ENCODE results near the gene NDUFS8.

The NDUFS8 gene

DNA sequence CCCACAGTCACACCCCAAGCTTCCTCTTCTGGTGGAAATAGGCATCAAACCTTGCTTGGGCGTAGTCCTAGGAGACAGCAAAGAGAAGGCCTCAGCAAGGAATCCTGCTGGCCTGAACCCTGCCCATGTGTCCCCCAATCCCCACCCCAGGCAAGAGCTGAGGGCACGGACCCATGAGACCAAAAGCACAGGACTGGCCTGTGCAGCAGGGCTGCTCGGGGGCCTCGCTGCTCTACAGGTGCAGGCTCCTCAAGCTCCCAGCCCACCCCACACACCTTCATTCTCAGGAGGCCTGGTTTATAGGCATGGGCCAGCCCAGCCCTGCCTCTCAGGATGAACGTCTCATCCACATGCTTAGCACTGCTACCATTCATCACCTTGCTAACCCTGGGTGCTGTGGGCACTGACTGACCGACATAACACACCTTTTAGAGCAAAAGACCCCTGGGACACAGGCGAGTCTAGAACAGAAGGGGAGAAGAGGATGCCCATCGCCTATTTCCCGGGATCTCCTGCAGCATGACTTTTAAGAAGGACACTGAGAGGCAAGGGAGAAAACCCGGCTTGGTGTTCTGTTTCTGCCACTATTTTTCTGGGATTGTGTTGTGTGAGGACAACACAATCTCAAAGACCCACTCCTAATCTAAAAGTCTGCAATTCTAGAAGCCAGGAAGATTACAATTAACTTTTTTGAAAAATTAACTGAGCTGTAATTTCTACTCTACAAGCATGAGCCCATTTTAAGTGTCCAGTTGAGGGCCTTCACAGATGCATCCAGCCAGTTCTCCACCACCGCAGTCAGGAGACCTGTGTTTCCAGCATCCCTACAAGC is 23.7 kb downstream of the NDUFS8 start:
- TF ChIP-seq TCF12 (IDR thresholded peaks at IDR 0.05; ENCODE audit: low read depth) (no peak), MAX (IDR thresholded peaks at IDR 0.05) (no peak), NFIC (IDR thresholded peaks at IDR 0.05) (no peak), YY1 (IDR thresholded peaks at IDR 0.05; ENCODE audit: low read depth) (no peak), FOXM1 (IDR thresholded peaks at IDR 0.05; ENCODE audit: borderline replicate concordance, low read depth) (no peak), TEAD4 (IDR thresholded peaks at IDR 0.05) (no peak), EP300 (IDR thresholded peaks at IDR 0.05; ENCODE audit: borderline replicate concordance) (no peak), RAD21 (IDR thresholded peaks at IDR 0.05; ENCODE audit: low read depth) (no peak), CEBPB (IDR thresholded peaks at IDR 0.05) (no peak), ZBTB7A (IDR thresholded peaks at IDR 0.05; ENCODE audit: low read depth) (no peak)
- TF ChIP-seq, protein P1, sequence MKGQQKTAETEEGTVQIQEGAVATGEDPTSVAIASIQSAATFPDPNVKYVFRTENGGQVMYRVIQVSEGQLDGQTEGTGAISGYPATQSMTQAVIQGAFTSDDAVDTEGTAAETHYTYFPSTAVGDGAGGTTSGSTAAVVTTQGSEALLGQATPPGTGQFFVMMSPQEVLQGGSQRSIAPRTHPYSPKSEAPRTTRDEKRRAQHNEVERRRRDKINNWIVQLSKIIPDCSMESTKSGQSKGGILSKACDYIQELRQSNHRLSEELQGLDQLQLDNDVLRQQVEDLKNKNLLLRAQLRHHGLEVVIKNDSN (IDR thresholded peaks at IDR 0.05), result no peak

DNA sequence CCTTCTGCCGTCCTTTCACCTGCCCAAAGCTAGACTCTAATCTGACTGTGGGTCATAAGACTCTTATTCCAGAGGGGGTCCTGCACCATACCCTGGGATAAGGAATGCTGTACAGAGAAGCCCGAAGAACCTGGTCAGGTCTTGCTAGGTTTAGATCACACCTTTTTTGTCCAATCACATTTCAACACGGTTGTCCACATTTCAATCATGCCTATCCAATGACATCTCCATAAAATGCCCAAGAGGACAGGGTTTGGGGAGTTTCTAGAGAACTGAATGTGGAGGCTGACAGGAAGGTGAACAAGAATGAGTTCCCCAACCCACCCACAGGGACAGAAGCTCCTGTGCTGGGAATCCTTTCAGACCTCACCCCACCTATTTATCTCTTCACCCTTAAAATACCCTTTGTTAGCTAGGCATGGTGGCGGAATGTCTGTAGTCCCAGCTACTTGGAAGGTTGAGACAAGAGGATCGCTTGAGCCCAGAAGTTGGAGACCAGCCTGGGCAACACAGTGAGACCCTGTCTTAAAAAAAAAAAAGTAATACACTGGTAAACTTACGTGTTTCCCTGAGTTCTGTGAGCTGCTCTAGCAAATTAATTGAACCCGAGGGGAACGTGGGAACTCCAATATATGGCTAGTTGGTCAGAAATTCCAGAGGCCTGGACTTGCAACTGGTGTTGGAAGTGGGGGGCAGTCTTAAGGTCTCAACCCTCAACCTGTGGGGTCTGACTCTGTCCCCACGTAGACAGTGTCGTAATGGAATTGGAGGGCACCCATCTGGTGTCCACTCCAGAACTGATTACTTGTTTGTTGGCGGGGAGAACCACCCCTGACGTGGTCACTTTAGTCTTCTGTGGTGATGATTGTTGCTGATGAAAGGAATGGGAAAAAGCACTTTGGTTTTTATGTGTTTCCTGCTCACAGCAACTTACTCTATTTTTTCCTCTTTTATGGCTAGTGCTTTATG is 26.1 kb downstream of the NDUFS8 start:
- TF ChIP-seq CEBPB (IDR thresholded peaks at IDR 0.05) (no peak), RAD21 (IDR thresholded peaks at IDR 0.05; ENCODE audit: low read depth) (no peak), TCF12 (IDR thresholded peaks at IDR 0.05; ENCODE audit: low read depth) (no peak)
- TF ChIP-seq, protein P1 (IDR thresholded peaks at IDR 0.05), result no peak

- no peak for TF ChIP-seq YY1 (IDR thresholded peaks at IDR 0.05; ENCODE audit: low read depth)
- TF ChIP-seq CREB1 (IDR thresholded peaks at IDR 0.05; ENCODE audit: low read depth), result no peak
- TF ChIP-seq TCF12 (IDR thresholded peaks at IDR 0.05; ENCODE audit: low read depth), result no peak
- no peak for TF ChIP-seq FOXM1 (IDR thresholded peaks at IDR 0.05; ENCODE audit: borderline replicate concordance, low read depth)
- TF ChIP-seq, protein P2, sequence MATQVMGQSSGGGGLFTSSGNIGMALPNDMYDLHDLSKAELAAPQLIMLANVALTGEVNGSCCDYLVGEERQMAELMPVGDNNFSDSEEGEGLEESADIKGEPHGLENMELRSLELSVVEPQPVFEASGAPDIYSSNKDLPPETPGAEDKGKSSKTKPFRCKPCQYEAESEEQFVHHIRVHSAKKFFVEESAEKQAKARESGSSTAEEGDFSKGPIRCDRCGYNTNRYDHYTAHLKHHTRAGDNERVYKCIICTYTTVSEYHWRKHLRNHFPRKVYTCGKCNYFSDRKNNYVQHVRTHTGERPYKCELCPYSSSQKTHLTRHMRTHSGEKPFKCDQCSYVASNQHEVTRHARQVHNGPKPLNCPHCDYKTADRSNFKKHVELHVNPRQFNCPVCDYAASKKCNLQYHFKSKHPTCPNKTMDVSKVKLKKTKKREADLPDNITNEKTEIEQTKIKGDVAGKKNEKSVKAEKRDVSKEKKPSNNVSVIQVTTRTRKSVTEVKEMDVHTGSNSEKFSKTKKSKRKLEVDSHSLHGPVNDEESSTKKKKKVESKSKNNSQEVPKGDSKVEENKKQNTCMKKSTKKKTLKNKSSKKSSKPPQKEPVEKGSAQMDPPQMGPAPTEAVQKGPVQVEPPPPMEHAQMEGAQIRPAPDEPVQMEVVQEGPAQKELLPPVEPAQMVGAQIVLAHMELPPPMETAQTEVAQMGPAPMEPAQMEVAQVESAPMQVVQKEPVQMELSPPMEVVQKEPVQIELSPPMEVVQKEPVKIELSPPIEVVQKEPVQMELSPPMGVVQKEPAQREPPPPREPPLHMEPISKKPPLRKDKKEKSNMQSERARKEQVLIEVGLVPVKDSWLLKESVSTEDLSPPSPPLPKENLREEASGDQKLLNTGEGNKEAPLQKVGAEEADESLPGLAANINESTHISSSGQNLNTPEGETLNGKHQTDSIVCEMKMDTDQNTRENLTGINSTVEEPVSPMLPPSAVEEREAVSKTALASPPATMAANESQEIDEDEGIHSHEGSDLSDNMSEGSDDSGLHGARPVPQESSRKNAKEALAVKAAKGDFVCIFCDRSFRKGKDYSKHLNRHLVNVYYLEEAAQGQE (IDR thresholded peaks at IDR 0.05; ENCODE audit: low read depth), result no peak
- TF ChIP-seq MAX (IDR thresholded peaks at IDR 0.05), result no peak
- no peak for TF ChIP-seq NFIC (IDR thresholded peaks at IDR 0.05)
- no peak for TF ChIP-seq EGR1 (IDR thresholded peaks at IDR 0.05)
- no peak for TF ChIP-seq TEAD4 (IDR thresholded peaks at IDR 0.05)
- TF ChIP-seq ZBTB7A (IDR thresholded peaks at IDR 0.05; ENCODE audit: low read depth), result no peak
- TF ChIP-seq RAD21 (IDR thresholded peaks at IDR 0.05; ENCODE audit: low read depth), result no peak
These were observed 27.3 kb downstream of the NDUFS8 start for GRCh38 chr11:68057807-68058206.

DNA sequence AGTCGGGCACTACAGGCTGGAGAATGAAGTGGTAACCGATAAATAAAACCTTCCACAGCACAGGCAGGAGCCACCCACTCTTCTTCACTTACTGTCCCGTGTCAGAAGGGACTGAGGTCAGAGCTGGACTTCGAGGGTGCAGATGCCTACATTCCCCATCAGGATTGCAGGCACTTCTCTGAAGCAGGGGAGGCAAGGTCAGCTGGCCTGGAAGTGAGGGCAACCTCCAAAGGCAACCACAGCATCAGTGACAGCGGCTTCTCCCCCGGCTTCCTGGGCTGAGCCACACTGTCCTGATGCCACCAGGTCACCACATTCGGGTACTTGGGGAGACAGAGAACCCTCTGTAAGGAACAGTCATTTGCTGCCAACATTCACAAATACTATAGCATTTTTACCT is 31.0 kb downstream of the NDUFS8 start:
- TF ChIP-seq EGR1 (IDR thresholded peaks at IDR 0.05) (no peak), TEAD4 (IDR thresholded peaks at IDR 0.05) (no peak), NFIC (IDR thresholded peaks at IDR 0.05) (no peak), YY1 (IDR thresholded peaks at IDR 0.05; ENCODE audit: low read depth) (no peak), MAX (IDR thresholded peaks at IDR 0.05) (no peak)
- TF ChIP-seq, protein P2 (IDR thresholded peaks at IDR 0.05; ENCODE audit: low read depth), result no peak
- TF ChIP-seq, protein P1 (IDR thresholded peaks at IDR 0.05), result no peak

GRCh38 chr11:68064926-68065325 is 34.4 kb downstream of the NDUFS8 start:
- TF ChIP-seq YY1 (IDR thresholded peaks at IDR 0.05; ENCODE audit: low read depth) (no peak), EGR1 (IDR thresholded peaks at IDR 0.05) (no peak), TAF1 (IDR thresholded peaks at IDR 0.05; ENCODE audit: low read depth) (no peak), MAX (IDR thresholded peaks at IDR 0.05) (no peak), TCF12 (IDR thresholded peaks at IDR 0.05; ENCODE audit: low read depth) (no peak), FOXM1 (IDR thresholded peaks at IDR 0.05; ENCODE audit: borderline replicate concordance, low read depth) (no peak), TEAD4 (IDR thresholded peaks at IDR 0.05) (no peak), ZBTB7A (IDR thresholded peaks at IDR 0.05; ENCODE audit: low read depth) (no peak), CEBPB (IDR thresholded peaks at IDR 0.05) (no peak), NFIC (IDR thresholded peaks at IDR 0.05) (no peak), CREB1 (IDR thresholded peaks at IDR 0.05; ENCODE audit: low read depth) (no peak), EP300 (IDR thresholded peaks at IDR 0.05; ENCODE audit: borderline replicate concordance) (no peak)
- TF ChIP-seq, protein P2 (IDR thresholded peaks at IDR 0.05; ENCODE audit: low read depth), result no peak
- TF ChIP-seq, protein P1 (IDR thresholded peaks at IDR 0.05), result no peak
